ENCODE measurements around the gene HPCAL1. TPM values are rescaled to one million over a fixed set of nuclear protein-coding genes. Genes with fewer than 3 reads are reported as not detected.

The HPCAL1 gene
- total and polyA plus RNA-seq, 2 of the 4 experiments (the other 2 are of a cell fraction): 8.2 to 33.7 TPM

DNA sequence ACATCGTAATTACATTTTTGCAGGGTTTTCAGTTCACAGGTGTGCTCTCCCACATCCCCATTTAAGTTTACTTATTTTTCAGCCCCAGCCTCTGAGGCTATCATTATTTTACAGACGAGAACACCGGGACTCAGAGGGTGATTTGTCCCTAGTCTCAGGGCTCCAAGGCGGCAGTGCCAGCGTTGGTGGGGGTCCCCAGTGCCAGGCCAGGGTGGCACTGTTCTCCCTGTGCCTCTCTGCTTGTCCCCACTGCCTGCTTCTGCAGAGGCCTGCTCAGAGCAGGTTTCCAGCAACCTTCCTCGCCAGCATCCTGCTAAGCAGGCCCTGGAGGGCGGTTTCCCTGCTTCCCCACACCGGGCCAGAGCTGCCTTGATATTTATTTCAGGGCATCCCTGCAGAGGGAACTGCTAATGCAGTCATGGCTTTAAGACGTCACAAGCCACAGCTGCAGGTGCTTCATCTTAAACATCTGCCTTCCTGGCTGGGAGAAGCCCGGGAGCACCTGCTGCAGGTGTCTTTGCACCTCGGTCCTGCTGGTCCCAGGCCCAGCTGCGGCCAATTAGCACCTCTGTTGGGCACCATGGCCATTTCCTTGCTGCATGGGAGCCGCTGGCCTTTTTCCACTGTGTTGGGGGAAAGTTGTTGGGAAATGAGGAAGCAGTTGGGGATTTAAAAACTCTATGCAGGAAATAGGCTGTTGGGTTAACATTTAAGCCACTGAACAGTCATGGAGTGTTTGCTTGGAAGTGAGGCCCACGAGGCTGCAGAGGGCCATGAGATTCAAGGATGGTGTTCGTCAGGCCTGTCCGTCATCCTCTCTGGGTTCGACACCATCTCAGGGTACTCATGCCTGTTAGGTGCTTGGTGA lies 22.8 kb downstream of the HPCAL1 start:
- Histone ChIP-seq H3K9ac (ENCODE audit: low read depth, low read length) (no peak overlapping the region), H3K4me3 (ENCODE audit: insufficient read depth, low read depth, low read length) (no peak overlapping the region), H3K4ac (ENCODE audit: low read depth, low read length) (no peak overlapping the region), H3K56ac (ENCODE audit: extremely low read depth, insufficient read depth, low read length) (no peak overlapping the region), H3K18ac (ENCODE audit: low read depth, low read length) (no peak overlapping the region), H2AK9ac (replicated peaks; ENCODE audit: low read depth, low read length, poor library complexity) (no peak overlapping the region), H4K91ac (ENCODE audit: insufficient read depth, low read depth, low read length) (no peak overlapping the region), H2BK15ac (ENCODE audit: low read depth, low read length) (no peak overlapping the region), H3K27ac (ENCODE audit: insufficient read depth, low read length) (no peak overlapping the region), H2AK5ac (ENCODE audit: low read depth, low read length) (no peak overlapping the region), H3K4me2 (ENCODE audit: low read depth, low read length) (no peak overlapping the region), H3K4me1 (ENCODE audit: control insufficient read depth, insufficient read depth, low read length) (peaks cover 6% of the 10 kb centered on the region), H4K20me1 (ENCODE audit: insufficient read depth, low read length) (peaks cover 35% of the 10 kb centered on the region), H3K14ac (replicated peaks; ENCODE audit: low read depth, low read length) (no peak overlapping the region), H3K9me3 (ENCODE audit: control insufficient read depth, insufficient read depth, low read length) (no peaks in the 10 kb centered on the region), H3K9me1 (ENCODE audit: insufficient read depth, low read length) (peaks cover 6% of the 10 kb centered on the region), H2BK120ac (ENCODE audit: low read depth, low read length) (no peak overlapping the region), H2BK5ac (ENCODE audit: low read depth, low read length, poor library complexity, severe bottlenecking) (no peak overlapping the region), H3K36me3 (ENCODE audit: control insufficient read depth, insufficient read depth, low read length) (no peaks in the 10 kb centered on the region; the same call in 1 of the 2 replicates), H2BK20ac (ENCODE audit: low read depth, low read length) (no peak overlapping the region), H3K79me1 (ENCODE audit: low read depth in 1 of 2, low read length in 2 of 2) (peaks cover 12 to 45% of the 10 kb centered on the region in 2 experiments), H3K23ac (ENCODE audit: low read depth, low read length) (no peak overlapping the region), H2AFZ (replicated peaks; ENCODE audit: low read length, poor library complexity) (no peak overlapping the region), H4K5ac (ENCODE audit: low read depth, low read length) (no peak overlapping the region), H4K8ac (ENCODE audit: low read depth in 2 of 2, low read length in 2 of 2) (no peak overlapping the region), H3K27me3 (ENCODE audit: control insufficient read depth, insufficient read depth, low read length) (no peaks in the 10 kb centered on the region)
- dilution Hi-C loops (cut with HindIII; ENCODE audit: low sequenced_read_pairs, unreplicated experiment): no loop called here
- BruUV-seq (replicated peaks): no TSS peak
- TF ChIP-seq, protein P1, sequence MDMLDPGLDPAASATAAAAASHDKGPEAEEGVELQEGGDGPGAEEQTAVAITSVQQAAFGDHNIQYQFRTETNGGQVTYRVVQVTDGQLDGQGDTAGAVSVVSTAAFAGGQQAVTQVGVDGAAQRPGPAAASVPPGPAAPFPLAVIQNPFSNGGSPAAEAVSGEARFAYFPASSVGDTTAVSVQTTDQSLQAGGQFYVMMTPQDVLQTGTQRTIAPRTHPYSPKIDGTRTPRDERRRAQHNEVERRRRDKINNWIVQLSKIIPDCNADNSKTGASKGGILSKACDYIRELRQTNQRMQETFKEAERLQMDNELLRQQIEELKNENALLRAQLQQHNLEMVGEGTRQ (IDR thresholded peaks at IDR 0.05; ENCODE audit: low read depth, low read length): no peak
- TF ChIP-seq RCOR1 (IDR thresholded peaks at IDR 0.05; ENCODE audit: insufficient replicate concordance, low read length): no peak
- TF ChIP-seq RAD21 (IDR thresholded peaks at IDR 0.05; ENCODE audit: low read length): no peak
- TF ChIP-seq FOS (IDR thresholded peaks at IDR 0.05; ENCODE audit: low read depth, low read length): no peak
- no peak for TF ChIP-seq RFX5 (IDR thresholded peaks at IDR 0.05; ENCODE audit: low read depth, low read length)
- TF ChIP-seq CHD1 (IDR thresholded peaks at IDR 0.05; ENCODE audit: low read depth, low read length): no peak
- no peak for TF ChIP-seq MAFK (IDR thresholded peaks at IDR 0.05; ENCODE audit: low read depth, low read length)
- no peak for TF ChIP-seq NFE2L2 (IDR thresholded peaks at IDR 0.05; ENCODE audit: low read depth, low read length)
- TF ChIP-seq SMC3 (IDR thresholded peaks at IDR 0.05; ENCODE audit: low read depth, low read length): no peak
- TF ChIP-seq, protein P2, sequence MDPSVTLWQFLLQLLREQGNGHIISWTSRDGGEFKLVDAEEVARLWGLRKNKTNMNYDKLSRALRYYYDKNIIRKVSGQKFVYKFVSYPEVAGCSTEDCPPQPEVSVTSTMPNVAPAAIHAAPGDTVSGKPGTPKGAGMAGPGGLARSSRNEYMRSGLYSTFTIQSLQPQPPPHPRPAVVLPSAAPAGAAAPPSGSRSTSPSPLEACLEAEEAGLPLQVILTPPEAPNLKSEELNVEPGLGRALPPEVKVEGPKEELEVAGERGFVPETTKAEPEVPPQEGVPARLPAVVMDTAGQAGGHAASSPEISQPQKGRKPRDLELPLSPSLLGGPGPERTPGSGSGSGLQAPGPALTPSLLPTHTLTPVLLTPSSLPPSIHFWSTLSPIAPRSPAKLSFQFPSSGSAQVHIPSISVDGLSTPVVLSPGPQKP (IDR thresholded peaks at IDR 0.05; ENCODE audit: borderline replicate concordance, low read depth, low read length): no peak
- TF ChIP-seq MAZ (IDR thresholded peaks at IDR 0.05; ENCODE audit: borderline replicate concordance, low read depth, low read length): no peak
- TF ChIP-seq, protein P3, sequence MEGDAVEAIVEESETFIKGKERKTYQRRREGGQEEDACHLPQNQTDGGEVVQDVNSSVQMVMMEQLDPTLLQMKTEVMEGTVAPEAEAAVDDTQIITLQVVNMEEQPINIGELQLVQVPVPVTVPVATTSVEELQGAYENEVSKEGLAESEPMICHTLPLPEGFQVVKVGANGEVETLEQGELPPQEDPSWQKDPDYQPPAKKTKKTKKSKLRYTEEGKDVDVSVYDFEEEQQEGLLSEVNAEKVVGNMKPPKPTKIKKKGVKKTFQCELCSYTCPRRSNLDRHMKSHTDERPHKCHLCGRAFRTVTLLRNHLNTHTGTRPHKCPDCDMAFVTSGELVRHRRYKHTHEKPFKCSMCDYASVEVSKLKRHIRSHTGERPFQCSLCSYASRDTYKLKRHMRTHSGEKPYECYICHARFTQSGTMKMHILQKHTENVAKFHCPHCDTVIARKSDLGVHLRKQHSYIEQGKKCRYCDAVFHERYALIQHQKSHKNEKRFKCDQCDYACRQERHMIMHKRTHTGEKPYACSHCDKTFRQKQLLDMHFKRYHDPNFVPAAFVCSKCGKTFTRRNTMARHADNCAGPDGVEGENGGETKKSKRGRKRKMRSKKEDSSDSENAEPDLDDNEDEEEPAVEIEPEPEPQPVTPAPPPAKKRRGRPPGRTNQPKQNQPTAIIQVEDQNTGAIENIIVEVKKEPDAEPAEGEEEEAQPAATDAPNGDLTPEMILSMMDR (conservative IDR thresholded peaks at IDR 0.05; ENCODE audit: low read depth, low read length): no peak
- WGBS, 2 experiments (ENCODE audit: extremely low coverage in 2 of 2, insufficient read length in 1 of 2): 87% methylated on average over 12 of the region's 17 CpGs; no CpG with 5 or more reads in 1 of the 2 experiments
- in situ Hi-C loops (cut with MboI; ENCODE audit: low sequenced_read_pairs): no loop called here
- ChIA-PET CTCF (no interaction called here), POLR2A (ENCODE audit: unreplicated experiment) (no interaction called here)
- intact Hi-C loops (cut with micrococcal nuclease): no loop called here
- DNase-seq (no peak), ATAC-seq (ENCODE audit: low read depth) (no peak)
